GM18951 (cell line): ENCODE results near the gene GLB1L2.

Experiments used
- POLR2A ChIP-seq: IDR thresholded peaks from 4 replicates; pipeline ENCODE4 v1.6.1; 2011; ENCODE audit warnings: mild to moderate bottlenecking; ENCODE audit not compliant: insufficient read length, insufficient read depth; ENCODE audit errors: extremely low read depth
- in situ Hi-C: fragments of 300-500 bp; cut with MboI; formaldehyde crosslinking; loops from one replicate; pipeline ENCODE4 v1.12.0; 2022; ENCODE audit warnings: low sequenced_read_pairs, mixed read lengths, inconsistent platforms; ENCODE audit not compliant: unreplicated experiment

GLB1L2 gene

GRCh38 chr11:134425413-134425812 is 93.6 kb downstream of the GLB1L2 start:
- in situ Hi-C loops, result no loop called here
- TF ChIP-seq POLR2A, result no peak
